Activated gamma-delta T cell (primary cell): ENCODE results near the gene GTPBP3.
A peak's percentile ranks its signal among the peaks of the same experiment; 100 is the strongest.

ENCODE experiments used
- DNase-seq: peaks from one replicate; lab custom pipeline; 2025; lab: John Stamatoyannopoulos, UW

GTPBP3 gene

DNA sequence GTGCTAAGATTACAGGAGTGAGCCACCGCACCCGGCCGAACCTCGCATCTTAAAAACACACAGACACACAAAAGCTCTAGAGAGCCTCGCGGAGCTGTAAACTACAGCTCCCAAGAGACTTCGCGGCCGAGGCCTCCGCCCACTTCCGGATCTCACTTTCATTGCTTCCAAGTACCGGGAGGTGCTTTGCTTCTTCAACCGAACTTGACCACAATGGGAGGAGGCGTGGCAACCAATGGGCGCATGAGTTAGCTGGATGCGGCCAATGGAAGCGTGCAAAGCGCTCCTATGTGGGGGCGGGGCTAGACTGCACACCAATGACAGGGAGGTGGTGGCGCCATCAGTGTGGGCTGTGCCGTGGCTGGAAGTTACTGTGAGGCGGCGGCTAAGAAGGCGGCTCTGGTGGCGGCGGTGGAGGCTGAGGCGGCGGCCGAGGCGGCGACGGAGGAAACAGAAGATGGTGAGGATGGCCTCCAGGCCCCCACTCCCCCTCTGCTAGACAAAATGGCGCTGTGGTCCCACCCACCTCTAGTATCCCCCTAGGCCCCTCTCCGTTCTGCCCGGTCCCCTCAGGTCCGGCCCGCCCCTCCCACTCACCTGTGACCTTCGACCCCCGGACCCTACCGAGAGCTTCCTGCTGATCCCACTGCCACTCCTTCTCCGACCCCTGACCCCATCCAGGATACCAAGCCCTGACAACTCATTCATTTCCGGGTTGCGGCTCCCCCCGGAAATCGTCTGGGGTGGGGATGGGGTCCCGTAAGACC is 28.0 kb upstream of the GTPBP3 start, which contains the start of gene DDA1:
Gene DDA1, plus strand, starts transcription at position 366 of the 767 bp plus-strand sequence. Its CDS starts 92 bp downstream, at position 458.
- DNase-seq = peak; percentile 78

DNA sequence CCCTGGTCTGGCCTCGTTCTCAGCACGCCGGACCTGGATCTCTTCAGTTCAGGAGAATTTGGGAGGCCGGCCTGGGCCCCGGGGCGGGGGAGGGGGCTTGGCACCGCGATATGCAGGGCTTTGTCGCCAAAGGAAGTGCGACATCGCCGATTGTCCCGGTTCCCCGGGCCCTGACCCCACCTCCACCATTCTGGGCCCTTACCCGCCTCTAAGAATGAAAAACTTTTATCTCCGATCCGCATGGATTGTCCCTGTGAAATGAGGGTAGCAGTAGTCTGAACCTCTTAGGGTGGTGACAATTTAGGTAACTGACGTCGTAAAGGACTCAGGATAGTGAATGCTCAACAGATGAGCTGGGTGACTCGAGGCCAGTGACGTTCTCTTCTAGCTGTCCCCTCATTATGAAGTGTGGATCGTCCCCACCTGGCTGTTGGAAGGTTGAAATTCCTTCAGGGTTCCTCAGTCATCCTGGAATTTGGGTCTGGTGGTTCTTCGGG is 27.3 kb upstream of the GTPBP3 start:
- no peak for DNase-seq

DNA sequence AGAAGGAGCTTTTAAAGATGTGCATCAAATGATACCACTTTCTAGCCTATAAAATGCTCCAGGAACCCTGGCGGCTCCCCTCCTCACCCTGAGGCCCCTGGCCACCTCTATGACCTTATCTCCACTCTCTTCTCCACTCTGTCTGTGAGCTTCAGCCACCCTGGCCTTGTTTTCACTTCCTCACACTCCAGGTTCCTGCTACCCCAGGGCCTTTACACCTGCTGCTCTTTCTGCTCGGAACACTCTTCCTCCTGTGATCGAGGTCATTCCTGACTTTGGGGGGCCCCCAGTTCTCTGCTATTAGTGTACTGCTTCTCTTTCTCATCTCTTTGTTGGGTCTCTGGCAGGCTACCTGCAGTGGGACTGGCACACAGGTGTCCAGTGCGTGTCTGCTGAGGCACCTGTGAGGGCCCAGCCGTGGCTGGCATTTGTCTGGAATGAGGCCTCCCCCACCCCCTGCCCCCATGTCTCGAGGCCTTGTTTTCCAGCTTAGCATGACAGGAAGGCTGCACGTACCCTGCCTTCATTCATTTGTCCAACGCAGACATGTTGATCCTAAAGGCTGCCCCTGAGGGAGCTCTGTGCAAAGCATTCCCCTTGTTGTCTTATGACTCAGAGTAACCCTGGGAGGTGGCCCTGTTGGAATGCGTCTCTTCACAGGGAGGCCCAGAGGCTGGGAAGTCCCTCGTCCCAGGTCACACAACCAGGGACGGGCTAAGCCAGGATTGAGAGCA is 25.7 kb upstream of the GTPBP3 start:
- DNase-seq = no peak

- no peak for DNase-seq
These were observed 24.9 kb upstream of the GTPBP3 start for GRCh38 chr19:17312189-17313113.

DNA sequence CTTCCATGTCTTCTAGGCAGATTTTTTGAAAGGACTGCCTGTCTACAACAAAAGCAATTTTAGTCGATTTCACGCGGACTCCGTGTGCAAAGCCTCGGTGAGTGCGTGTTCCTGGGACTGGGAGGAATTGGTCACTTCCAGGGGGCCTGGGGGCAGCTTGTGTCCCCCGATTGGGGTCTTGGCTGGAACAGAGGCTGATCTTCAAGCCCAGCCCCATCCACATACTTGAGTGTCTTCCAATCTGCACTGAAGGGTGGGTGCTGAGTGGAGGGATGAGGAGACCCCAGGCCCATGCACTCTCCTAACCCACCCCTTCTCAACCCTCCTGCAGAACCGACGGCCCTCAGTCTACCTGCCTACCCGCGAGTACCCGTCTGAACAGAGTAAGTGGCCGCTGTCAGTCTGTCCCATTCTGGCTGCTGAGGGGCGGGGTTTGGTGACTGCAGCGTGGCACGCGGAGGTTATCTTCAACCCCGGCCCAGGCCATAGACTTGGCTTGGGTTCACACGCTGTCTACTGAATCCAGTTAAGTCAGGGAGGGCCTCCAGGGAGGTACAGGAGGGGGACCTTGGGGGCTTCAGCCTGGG is 23.3 kb upstream of the GTPBP3 start:
- no peak for DNase-seq

DNA sequence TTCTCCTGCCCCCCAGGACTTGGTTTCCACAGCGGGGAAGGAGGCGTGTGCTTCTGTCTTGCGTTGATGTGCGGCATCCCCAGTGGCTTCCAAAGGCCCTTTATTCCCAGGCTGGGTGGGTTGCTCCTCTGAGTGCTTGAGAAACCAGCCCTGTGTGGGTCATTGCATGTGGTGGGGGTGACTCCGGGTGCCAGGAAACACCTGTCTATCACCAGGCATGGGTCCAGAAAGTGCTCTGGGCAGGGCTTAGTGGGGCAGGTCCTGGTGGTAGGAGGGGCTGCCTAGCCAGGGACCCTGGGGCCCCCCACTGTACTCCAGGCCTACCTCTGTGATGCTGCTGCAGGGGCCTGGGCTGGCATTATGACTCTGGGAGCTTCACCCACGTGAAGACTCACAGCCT is 18.4 kb upstream of the GTPBP3 start:
- DNase-seq = no peak

- no peak for DNase-seq
These were observed 17.7 kb upstream of the GTPBP3 start for GRCh38 chr19:17319473-17320238.

DNA sequence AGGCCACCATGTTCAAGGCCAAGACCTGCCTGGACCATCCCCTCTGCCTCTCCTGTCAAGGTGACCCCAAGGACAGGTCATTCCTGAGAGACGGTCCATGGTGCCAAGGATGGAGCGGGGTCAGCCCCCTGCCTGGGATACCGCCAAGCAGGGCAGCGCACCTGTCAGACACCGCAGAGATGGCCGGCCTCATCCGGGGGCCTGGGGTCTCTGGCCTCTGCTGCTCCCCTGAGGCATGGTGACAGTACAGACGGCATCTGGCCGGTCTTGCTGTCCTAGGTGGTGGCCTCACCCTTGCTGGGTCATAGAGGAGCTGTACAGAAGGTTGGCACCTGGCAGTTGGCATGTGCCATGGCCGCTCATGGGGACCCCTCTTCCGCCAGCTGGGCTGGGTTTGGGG is 16.9 kb upstream of the GTPBP3 start:
- no peak for DNase-seq

DNA sequence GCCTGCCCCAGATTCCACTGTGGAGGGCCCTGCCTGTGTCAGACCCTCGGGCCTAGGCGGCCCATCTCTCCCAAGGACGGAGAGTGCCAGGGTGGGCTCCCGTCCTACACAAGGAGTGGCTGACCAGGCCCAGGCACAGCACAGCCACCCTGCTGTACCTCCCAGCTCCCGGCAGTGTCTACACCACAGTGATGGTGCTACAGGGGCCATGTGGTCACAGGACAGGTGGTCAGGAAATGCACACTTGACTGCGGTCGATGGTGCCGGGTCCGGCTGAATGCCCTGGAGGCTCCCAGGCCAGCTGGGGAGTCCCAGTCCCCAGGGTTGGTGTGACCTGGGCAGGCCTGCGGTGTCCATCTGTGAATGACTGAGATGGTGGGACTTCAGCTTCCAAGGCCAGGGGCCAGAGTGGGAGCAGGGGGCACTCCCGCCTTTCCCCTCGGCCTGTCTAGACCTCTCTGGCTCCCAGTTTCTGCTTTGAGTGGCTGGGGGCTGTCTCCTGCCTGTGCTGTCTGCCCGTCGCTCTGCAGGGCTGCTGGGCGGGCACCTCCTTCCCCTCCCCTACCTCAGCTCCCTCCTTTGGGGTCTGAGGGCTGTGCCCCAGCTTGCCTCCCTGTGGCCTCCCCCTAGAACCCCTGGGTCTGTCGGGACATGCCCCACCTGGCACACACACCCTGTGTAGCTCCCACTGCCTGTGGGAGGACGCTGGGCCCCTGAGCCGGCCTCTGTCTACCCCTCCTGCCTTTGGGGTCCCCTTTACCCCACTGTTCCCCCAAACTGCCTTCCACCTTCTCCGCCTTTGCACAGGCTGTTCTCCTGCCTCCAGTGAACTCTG is 15.5 kb upstream of the GTPBP3 start:
- no peak for DNase-seq

GRCh38 chr19:17322854-17323253 is 14.5 kb upstream of the GTPBP3 start:
- no peak for DNase-seq

- no peak for DNase-seq
These were observed 13.9 kb upstream of the GTPBP3 start for GRCh38 chr19:17323300-17323963.

DNA sequence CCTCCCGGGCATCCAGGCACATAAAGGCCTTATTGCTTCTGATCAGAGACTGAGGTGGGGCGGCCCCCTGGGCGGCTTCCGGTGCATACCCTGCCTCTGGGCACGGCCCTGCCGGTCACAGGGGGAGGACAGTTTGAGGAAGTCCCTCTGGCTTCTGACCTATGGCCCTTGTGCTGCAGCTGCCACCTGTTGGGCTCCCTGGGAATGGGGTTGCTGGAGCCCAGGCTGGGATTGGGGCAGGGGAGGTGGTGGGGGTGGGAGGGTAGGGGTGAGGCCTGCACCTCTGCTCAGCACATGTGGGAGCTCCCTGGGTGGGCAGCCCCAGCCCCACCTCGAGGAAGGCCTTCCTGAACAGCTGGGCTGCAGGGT is 13.4 kb upstream of the GTPBP3 start:
- no peak for DNase-seq

DNA sequence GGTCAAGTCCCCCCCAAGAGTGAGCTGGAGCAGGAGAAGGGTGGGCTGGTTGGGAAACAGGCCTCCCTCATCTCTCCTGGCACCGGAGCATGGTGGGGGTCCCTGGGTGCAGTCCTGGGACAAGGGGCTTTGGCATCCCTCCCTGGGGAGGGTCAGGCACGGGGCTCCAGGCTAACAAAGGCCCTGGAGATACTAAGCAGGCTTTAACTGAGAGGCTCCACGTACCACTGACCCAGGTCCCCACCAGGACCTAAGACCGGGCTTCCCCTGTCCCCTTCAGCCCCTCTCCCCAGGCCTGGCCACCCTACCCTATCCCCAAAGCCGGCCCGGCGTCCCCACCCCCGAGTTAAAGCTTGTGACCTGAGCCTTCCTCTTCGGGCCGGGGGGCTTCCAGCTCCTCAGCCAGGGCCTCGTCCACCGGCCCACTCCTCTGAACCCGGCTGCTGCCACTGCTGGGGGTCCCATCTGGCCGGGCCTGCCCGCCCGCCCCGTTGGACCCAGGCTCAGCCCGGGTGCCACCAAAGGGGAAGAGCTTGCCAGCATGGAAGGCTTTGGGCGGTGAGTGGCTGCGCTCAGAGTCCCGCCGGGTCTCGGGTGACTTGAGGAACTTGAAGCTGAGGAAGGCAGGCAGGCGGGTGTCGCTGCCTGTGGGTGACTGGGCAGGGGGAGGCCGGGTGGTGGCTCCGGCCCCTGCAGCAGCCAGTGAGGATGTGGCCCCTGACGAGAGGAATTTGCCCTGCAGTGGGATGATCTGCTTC is 12.8 kb upstream of the GTPBP3 start:
- DNase-seq = no peak

GRCh38 chr19:17325133-17325532 is 12.2 kb upstream of the GTPBP3 start:
- DNase-seq = no peak

DNA sequence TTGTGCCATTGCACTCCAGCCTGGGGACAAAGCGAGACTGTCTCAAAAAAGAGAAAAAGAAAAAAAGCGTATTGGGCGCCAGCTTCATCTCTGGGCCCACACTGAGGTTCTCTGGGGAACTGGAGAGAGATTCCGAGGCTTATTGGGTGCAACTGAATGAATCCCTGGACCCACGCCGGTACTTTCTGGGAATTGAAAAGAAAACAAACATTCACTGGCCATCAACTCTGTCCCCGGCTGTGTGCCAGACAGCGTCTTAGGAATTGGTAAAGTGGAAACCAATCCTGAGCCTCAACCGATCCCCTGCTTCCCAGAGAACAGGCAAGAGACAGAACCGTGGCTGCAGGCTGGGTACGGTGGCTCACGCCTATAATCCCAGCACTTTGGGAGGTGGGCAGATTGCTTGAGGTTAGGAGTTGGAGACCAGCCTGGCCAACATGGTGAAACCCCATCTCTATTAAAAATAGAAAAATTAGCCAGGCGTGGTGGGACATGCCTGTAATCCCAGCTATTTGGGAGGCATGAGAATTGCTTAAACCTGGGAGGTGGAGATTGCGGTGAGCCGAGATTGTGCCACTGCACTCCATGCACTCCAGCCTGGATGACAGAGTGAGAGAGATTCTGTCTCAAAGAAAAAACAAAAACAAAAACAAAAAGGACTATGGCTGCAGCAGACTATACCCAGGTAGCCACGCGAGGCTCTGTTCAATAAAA is 11.3 kb upstream of the GTPBP3 start:
- no peak for DNase-seq

GRCh38 chr19:17326595-17326966 is 10.8 kb upstream of the GTPBP3 start:
- no peak for DNase-seq

DNA sequence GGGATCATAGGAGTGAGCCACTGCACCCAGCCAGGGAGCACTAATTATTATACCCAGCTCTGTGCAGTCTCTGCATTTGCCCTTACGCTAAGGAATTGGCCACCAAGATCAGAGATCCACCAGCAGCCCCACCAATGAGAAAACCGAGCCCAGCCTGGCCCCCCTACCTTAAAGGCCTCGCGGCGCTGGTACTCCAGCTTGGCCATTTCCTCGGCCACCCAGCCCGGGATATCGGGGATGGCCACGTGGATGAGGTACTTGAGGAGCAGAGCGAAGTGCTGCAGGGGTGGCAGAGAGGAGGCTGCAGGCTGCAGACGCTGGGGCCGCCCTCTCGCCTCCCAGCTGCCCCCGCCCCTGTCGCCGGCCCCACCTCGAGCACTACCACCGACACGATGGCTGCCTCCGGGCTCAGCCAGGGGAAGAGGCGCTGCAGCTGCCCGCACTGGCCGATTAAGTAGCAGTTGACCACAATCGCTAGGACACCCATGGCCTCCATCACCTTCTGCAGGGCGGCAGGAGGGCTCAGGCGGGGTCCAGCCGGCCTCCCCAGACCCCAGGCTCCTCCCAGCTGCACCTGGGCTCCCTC is 10.2 kb upstream of the GTPBP3 start:
- DNase-seq = no peak
